Activated naive CD4-positive, alpha-beta T cell treated with anti-CD3 and anti-CD28 coated beads for 36 hours (primary cell): ENCODE results near the gene GPHN. TPM values are rescaled to one million over a fixed set of nuclear protein-coding genes. Genes with fewer than 3 reads are reported as not detected.

Source experiments
- CTCF ChIA-PET: fragments of 350-600 bp; sonication (Branson Sonifier 250); formaldehyde crosslinking; loops from one replicate; lab custom pipeline; 2021; ENCODE audit warnings: antibody characterized with exemption; lab: Charles Lee
- DNase-seq: peaks from one replicate; pipeline ENCODE4 v3.0.0-alpha.2; 2020
- H3K27ac Mint-ChIP-seq: one replicate; pipeline ENCODE4 v1.8.0; 2021; ENCODE audit warnings: mild to moderate bottlenecking, mixed read lengths
- H3K27me3 Mint-ChIP-seq: one replicate; pipeline ENCODE4 v1.8.0; 2021; ENCODE audit warnings: low read depth, mixed read lengths
- H3K36me3 Mint-ChIP-seq: one replicate; pipeline ENCODE4 v1.8.0; 2021; ENCODE audit warnings: low read depth, mixed read lengths
- H3K4me1 Mint-ChIP-seq: one replicate; pipeline ENCODE4 v1.8.0; 2021; ENCODE audit warnings: low read depth, mixed read lengths
- H3K4me3 Mint-ChIP-seq: one replicate; pipeline ENCODE4 v1.8.0; 2021; ENCODE audit warnings: mild to moderate bottlenecking, moderate library complexity, mixed read lengths
- H3K9me3 Mint-ChIP-seq: one replicate; pipeline ENCODE4 v1.8.0; 2021; ENCODE audit warnings: mixed read lengths
- intact Hi-C: fragments of 100-400 bp; cut with micrococcal nuclease; formaldehyde crosslinking; loops from one replicate; pipeline ENCODE4 v1.15.1; 2023
- total RNA-seq, 2 experiments: library from RNA; stranded (reverse); gene quantifications; one replicate each; pipeline ENCODE4 v1.2.3, GENCODE V29; 2021

The GPHN gene
- total RNA-seq = 10 to 100 TPM; 14.2 to 21.4 TPM

DNA sequence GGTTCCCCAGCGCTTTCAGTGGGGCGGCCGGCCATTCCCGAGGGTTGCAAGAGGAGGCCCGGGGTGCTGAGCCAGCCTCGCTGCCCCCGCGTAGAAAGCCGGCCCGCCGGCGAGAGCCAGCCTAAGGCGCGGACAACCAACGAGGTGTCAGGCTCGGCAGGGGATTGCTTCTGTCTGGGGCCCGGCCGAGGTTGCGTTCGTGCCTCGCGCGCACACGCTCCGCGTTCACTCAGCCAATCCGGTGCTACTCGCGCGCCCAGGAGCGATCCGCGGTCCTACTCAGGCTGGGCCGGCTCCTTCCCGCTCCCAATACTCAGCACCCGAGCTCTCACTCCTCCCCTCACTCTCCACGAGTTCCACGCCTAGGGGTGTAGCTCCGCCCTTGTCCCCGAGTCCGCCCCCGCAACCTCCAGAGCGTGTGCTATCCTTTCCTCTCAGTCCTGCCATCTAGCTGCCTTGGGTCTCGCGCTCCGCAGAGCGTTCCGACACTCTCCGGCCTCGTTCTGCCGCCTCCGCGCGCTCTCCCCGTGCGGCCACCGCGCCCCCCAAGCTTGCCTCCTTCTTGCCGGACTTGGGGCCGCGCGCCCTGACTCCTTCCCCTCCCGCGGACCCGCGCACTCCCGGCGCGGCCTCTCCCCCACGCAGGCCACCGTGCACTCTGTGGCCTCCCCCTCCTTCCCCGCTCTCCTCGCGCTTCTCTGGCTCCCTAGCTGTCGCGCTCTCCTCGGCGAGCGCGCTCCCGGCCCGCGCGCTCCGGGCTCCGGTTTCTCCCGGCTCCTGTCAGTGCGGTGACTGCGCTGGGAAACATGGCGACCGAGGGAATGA is at the start of gene GPHN:
TSS of gene GPHN (plus strand) at position 426 of the 825 bp plus-strand sequence.
- peak; percentile 92 for DNase-seq
- no peaks in the 10 kb centered on the region for H3K9me3 Mint-ChIP-seq
- peaks cover 28% of the 10 kb centered on the region for H3K4me1 Mint-ChIP-seq
- H3K36me3 Mint-ChIP-seq = peaks cover 3% of the 10 kb centered on the region
- peak within 1 kb of the TSS; percentile 96 for H3K4me3 Mint-ChIP-seq
- intact Hi-C loops = loop anchor here (1.0 to 10.0 kb wide), 11 partner anchors 13 to 1406 kb away; partner anchors contain the start of genes EIF2S1, MAX, PALS1 and RDH11
- peak within 1 kb of the TSS; percentile 85 for H3K27ac Mint-ChIP-seq
- CTCF ChIA-PET = interaction anchor here (0.8 to 1.9 kb wide), 5 partner anchors 11 to 643 kb away, joined by 3 to 7 read pairs (median 3); no protein-coding TSS in a partner anchor
- peaks cover 7% of the 10 kb centered on the region for H3K27me3 Mint-ChIP-seq

DNA sequence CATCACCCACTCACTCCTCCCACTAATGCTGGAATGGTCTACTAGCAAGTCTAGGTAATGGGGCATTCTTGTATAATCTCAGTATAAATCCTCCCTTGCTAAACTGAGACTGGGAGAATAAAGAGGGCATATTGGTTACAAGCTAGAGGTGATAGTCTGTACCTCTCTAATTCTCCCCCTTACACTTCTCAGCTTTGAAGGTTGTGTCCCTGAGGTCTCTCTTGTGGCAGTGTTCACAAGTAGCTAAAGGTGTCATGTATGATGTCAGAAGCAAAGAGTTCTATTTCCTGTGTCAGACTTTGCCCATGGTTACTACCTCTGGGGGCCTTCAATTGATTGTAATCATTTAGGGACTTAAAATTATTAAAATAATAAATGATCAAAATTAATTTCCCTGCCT is 48.3 kb upstream of the GPHN start:
- no peaks in the 10 kb centered on the region for H3K4me1 Mint-ChIP-seq
- CTCF ChIA-PET = no interaction called here
- no peak overlapping the region for H3K27ac Mint-ChIP-seq
- intact Hi-C loops = no loop called here
- no peaks in the 10 kb centered on the region for H3K36me3 Mint-ChIP-seq
- DNase-seq = no peak
- no peaks in the 10 kb centered on the region for H3K9me3 Mint-ChIP-seq
- H3K27me3 Mint-ChIP-seq = no peaks in the 10 kb centered on the region
- H3K4me3 Mint-ChIP-seq = no peak overlapping the region

DNA sequence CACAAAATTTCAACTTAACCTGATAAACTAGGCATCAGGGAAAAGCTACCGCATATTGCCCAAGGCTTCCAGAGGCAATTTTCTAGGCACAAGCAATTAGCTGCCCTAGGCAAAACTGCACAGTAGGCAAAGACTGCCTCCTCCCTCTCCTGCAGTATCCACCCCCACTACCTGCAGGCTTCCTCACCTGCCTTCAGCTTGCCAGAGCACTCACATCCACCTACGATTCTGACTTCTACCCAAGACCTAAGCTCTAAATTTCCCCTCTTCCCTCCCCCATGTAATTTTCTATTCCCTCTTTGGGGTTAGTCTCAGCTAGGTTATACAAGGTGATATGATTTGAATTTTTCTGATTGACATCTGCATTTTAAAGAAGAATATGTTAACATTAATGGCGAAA is 43.7 kb upstream of the GPHN start:
- intact Hi-C loops = no loop called here
- Mint-ChIP-seq H3K27me3 (no peaks in the 10 kb centered on the region), H3K36me3 (peaks cover 1% of the 10 kb centered on the region)

DNA sequence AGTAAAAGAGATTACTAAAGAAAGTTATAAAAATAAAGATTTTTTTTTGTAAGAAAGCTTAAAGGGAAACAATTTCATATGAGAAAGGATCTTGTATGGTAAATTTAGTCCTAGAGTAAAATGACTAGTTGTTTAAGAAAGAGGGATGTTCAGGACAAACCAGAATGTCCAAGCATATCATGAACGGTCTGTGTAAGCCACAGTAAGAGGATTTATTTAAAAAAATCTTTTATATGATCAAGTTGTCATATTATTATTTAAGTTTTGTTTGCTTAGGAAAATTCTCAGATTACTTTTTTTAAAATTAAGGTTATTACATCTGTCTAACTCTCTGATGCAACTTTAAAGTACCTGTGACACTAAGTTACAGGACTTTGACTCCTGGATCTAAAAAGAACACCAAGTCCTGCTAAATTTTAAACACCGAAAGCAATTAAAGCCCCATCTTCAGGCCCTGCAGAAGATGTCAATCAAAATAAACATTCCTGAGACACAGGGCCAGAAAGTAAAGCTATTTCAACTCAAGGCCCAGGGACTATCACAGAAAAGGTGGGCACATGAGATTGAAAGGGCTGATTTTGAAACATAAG is 39.1 kb upstream of the GPHN start:
- Mint-ChIP-seq H3K36me3 (peaks cover 5% of the 10 kb centered on the region), H3K4me1 (no peaks in the 10 kb centered on the region), H3K4me3 (no peak overlapping the region), H3K27me3 (no peaks in the 10 kb centered on the region), H3K9me3 (peaks cover 16% of the 10 kb centered on the region), H3K27ac (no peak overlapping the region)
- no peak for DNase-seq
- CTCF ChIA-PET = no interaction called here
- intact Hi-C loops = no loop called here

More for the DNA sequence above, 43.7 kb upstream of the GPHN start:
- no peak overlapping the region for H3K27ac Mint-ChIP-seq
- no peak overlapping the region for H3K4me3 Mint-ChIP-seq
- CTCF ChIA-PET = interaction anchor here (0.9 to 1.0 kb wide), 2 partner anchors 32 to 510 kb away, joined by 3 to 4 read pairs; no protein-coding TSS in a partner anchor
- DNase-seq = no peak
- peaks cover 2% of the 10 kb centered on the region for H3K9me3 Mint-ChIP-seq
- H3K4me1 Mint-ChIP-seq = no peaks in the 10 kb centered on the region

DNA sequence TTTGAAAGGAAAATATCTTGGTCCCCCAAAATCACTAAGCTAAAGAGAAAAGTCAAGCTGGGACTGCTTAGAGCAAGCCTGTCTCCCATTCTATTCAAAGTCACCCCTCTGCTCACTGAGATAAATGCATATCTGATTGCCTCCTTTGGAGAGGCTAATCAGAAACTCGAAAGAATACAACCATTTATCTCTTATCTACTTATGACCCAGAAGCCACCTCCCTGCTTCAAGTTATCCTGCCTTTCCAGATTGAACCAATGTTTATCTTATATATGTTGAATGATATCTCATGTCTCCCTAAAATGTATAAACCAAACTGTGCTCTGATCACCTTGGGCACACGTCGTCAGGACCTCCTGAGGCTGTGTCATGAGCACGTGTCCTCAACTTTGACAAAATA is 36.4 kb upstream of the GPHN start:
- no peak for DNase-seq
- no peak overlapping the region for H3K4me3 Mint-ChIP-seq
- peaks cover 16% of the 10 kb centered on the region for H3K9me3 Mint-ChIP-seq
- intact Hi-C loops = no loop called here
- CTCF ChIA-PET = no interaction called here
- H3K36me3 Mint-ChIP-seq = peaks cover 6% of the 10 kb centered on the region
- H3K4me1 Mint-ChIP-seq = no peaks in the 10 kb centered on the region
- no peak overlapping the region for H3K27ac Mint-ChIP-seq
- H3K27me3 Mint-ChIP-seq = no peaks in the 10 kb centered on the region

DNA sequence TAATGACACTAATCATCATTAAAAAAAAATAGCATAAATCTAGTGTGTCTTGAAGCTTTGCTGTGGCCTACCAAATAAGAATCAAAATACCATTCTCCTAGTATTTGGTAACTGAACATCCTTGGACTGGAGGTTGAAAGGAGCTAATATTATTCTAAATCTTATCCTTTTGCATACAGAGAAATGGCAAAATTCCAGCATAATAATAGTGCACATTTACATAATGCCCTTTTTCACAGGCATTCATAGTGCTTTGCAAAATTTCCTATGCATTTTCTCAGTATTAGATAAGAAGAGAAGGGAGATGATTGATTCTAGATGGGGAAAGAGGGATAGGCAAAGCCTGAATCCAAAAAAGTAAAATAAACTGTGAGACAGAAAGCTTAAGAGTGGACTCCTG is 35.7 kb upstream of the GPHN start:
- H3K36me3 Mint-ChIP-seq = peaks cover 6% of the 10 kb centered on the region
- H3K4me1 Mint-ChIP-seq = no peaks in the 10 kb centered on the region
- CTCF ChIA-PET = no interaction called here
- H3K4me3 Mint-ChIP-seq = no peak overlapping the region
- no peak for DNase-seq
- no peak overlapping the region for H3K27ac Mint-ChIP-seq
- intact Hi-C loops = no loop called here
- H3K27me3 Mint-ChIP-seq = no peaks in the 10 kb centered on the region
- peaks cover 16% of the 10 kb centered on the region for H3K9me3 Mint-ChIP-seq

DNA sequence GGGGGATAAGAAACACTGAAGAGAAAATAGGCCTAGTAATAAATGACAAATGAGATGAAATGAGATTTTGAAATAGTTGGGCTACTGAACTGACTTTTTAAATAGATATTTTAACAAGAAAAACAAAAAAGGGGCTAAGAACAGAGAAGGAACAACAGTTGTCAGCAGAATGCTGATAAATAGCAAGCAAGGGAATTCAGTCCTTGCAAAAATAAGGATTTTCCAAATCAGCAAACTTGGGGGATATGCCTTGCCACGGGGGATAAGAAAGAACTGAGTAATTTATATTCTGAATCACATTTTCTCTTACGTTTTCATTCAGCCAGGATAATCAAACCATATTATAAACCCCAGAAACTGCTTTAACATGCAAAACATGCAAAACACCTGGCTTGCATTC is 34.7 kb upstream of the GPHN start:
- no peak overlapping the region for H3K4me3 Mint-ChIP-seq
- no peak overlapping the region for H3K27ac Mint-ChIP-seq
- H3K36me3 Mint-ChIP-seq = peaks cover 5% of the 10 kb centered on the region
- no peaks in the 10 kb centered on the region for H3K4me1 Mint-ChIP-seq
- no peak for DNase-seq
- intact Hi-C loops = no loop called here
- H3K9me3 Mint-ChIP-seq = peaks cover 14% of the 10 kb centered on the region
- CTCF ChIA-PET = no interaction called here
- no peaks in the 10 kb centered on the region for H3K27me3 Mint-ChIP-seq

DNA sequence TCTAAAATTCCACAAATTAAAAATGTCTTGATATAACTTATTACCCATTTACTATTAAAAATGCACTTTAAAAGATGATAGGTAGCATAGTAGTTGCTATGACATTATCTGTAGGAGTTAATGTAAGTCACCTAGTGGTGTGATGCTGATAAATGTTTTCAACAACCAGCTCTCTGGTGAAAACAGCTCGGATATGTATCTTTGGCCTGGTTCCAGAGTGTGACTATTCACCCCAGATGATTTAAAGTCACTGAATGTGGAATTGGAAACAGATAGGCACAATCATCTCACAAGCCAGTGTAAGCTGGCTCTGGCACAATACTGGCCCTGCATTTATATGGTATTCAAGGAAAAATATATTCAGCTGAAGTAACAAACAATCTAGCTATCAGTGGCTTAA is 31.0 kb upstream of the GPHN start:
- intact Hi-C loops = no loop called here
- no peaks in the 10 kb centered on the region for H3K27me3 Mint-ChIP-seq
- no peak for DNase-seq
- CTCF ChIA-PET = interaction anchor here (1.3 kb wide), 1 partner anchor 18 kb away, joined by 4 read pairs; no protein-coding TSS in a partner anchor
- H3K27ac Mint-ChIP-seq = no peak overlapping the region
- peaks cover 2% of the 10 kb centered on the region for H3K36me3 Mint-ChIP-seq
- peaks cover 4% of the 10 kb centered on the region for H3K9me3 Mint-ChIP-seq
- H3K4me3 Mint-ChIP-seq = no peak overlapping the region
- H3K4me1 Mint-ChIP-seq = no peaks in the 10 kb centered on the region

DNA sequence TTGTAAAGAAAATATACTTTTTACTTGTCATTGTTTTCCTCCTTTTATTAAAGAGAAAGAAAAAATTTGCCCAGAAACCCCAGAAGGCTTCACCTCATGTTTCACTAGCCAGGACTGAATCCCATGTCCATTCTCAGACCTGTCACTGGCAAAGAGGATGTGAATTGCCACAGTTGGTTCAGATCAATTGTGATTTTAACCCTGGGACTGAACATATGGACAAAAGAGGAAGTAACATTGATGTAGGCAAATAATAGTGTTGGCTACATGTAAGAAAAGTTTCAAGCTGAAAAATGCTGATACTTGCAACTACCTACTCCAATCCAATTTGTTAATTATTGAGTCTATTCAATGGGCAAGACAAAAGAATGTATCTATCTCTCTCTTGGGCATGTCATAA is 30.4 kb upstream of the GPHN start:
- Mint-ChIP-seq H3K9me3 (no peaks in the 10 kb centered on the region), H3K4me3 (no peak overlapping the region), H3K27me3 (no peaks in the 10 kb centered on the region), H3K4me1 (no peaks in the 10 kb centered on the region), H3K27ac (no peak overlapping the region), H3K36me3 (peaks cover 2% of the 10 kb centered on the region)
- intact Hi-C loops = no loop called here
- no peak for DNase-seq
- CTCF ChIA-PET = interaction anchor here (1.0 kb wide), 1 partner anchor 76 kb away, joined by 3 read pairs; no protein-coding TSS in a partner anchor

DNA sequence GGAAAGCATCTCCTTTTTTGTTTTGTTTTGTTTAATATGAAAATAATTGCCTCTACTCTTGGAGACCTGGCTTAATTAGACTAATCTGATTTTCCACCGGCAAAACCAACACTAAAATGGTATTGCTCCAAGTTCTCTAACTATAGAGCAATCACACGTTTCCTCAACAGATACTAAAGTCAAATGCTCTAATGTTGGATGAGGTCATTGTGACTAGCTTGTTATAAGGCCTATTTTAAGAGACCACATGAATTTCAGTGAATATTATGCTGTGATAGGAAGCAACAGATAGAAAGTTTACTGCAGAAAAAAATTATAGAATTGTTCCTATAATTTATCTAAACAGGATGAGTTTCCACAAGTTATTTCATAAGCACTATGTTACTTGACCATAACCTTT is 25.1 kb upstream of the GPHN start:
- DNase-seq = no peak
- Mint-ChIP-seq H3K4me1 (no peaks in the 10 kb centered on the region), H3K27ac (no peak overlapping the region), H3K4me3 (no peak overlapping the region), H3K36me3 (no peaks in the 10 kb centered on the region), H3K9me3 (no peaks in the 10 kb centered on the region), H3K27me3 (no peaks in the 10 kb centered on the region)
- intact Hi-C loops = no loop called here
- CTCF ChIA-PET = no interaction called here

DNA sequence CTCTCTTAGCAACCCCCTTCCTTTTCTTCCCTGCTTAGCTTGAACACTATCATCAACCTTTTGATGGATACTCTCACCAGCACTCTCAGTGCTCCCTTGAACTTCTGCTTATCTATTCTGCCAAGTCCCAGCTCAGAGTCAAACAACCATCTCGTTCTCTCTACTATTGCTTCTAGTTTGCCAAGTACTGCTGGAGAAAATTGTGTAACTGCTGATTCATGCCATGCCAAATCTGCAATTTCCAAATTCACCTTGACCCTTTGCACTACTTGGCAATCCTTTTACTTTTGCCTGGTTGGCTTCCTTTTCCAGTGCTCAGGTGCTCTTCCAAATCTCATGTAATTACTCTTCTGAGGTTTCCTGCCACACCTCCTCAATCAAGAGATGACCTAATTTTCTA is 24.6 kb upstream of the GPHN start:
- no peak overlapping the region for H3K27ac Mint-ChIP-seq
- intact Hi-C loops = no loop called here
- no peaks in the 10 kb centered on the region for H3K27me3 Mint-ChIP-seq
- H3K9me3 Mint-ChIP-seq = no peaks in the 10 kb centered on the region
- H3K36me3 Mint-ChIP-seq = no peaks in the 10 kb centered on the region
- DNase-seq = no peak
- CTCF ChIA-PET = no interaction called here
- no peak overlapping the region for H3K4me3 Mint-ChIP-seq
- no peaks in the 10 kb centered on the region for H3K4me1 Mint-ChIP-seq

DNA sequence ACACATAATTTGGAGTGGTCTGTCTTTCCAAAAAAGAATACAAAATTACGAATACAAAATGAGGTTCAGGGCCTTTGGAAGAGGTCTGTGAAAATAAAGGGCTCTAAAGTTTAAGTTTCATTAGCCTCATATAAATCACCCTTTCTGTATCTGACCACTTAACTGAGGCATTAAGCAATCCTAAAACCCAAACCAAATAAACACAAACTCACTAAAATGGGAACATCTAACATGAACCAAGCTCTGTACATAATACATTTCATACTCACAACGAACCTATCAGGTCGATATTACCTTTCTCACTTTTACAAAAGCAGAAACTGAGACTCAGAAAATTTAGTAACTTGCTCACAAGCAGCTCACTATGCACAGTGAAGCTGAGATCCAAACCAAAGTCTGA is 22.9 kb upstream of the GPHN start:
- Mint-ChIP-seq H3K27ac (no peak overlapping the region), H3K36me3 (no peaks in the 10 kb centered on the region), H3K27me3 (no peaks in the 10 kb centered on the region), H3K4me3 (no peak overlapping the region), H3K4me1 (no peaks in the 10 kb centered on the region), H3K9me3 (no peaks in the 10 kb centered on the region)
- DNase-seq = no peak
- intact Hi-C loops = no loop called here
- CTCF ChIA-PET = no interaction called here
